Endothelial cell of umbilical vein (primary cell): ENCODE measurements around the gene CACNB1. TPM values are rescaled to one million over a fixed set of nuclear protein-coding genes. Genes with fewer than 3 reads are reported as not detected.
"Not testable (repeated sequence)": the region's sequence is repeated elsewhere in the genome, so short reads cannot be mapped to it uniquely, and the experiment has no call there.

ENCODE experiments used
- BruUV-seq: library from RNA; stranded (reverse); fragments of 400-500 nt; replicated peaks from 2 replicates; lab custom pipeline; 2021; lab: Mats Ljungman, UMichigan
- CTCF ChIA-PET: fragments of 300-600, 350-600 bp; sonication (Branson Sonifier 250); formaldehyde crosslinking; loops from one replicate; lab custom pipeline; 2021; ENCODE audit warnings: antibody characterized with exemption, inconsistent platforms; lab: Charles Lee
- POLR2A ChIA-PET: fragments of 300-600, 350-600 bp; sonication (Branson Sonifier 250); formaldehyde crosslinking; loops from one replicate; lab custom pipeline; 2021; ENCODE audit warnings: antibody characterized with exemption, inconsistent platforms; lab: Charles Lee
- DNase-seq: peaks from one replicate; pipeline ENCODE4 v3.0.0-alpha.2; 2011; ENCODE audit warnings: low read depth, low spot score
- FAIRE-seq: peaks from 2 replicates; lab custom pipeline; 2011; peaks lifted over from hg19 to GRCh38; lab: Jason Lieb, UNC
- H2AFZ ChIP-seq: 2 replicates; pipeline ENCODE4 v1.6.0; 2012; ENCODE audit warnings: low read depth, low read length, control low read depth, inconsistent platforms
- H3K27ac ChIP-seq: 2 replicates; pipeline ENCODE4 v1.5.1; 2011; ENCODE audit warnings: low read depth, mild to moderate bottlenecking, control low read depth, low read length, moderate library complexity; ENCODE audit not compliant: insufficient read depth
- H3K27me3 ChIP-seq, 2 experiments: 2 replicates each; pipeline versions ENCODE4 v1.6.0 to v1.6.1; 2011; ENCODE audit warnings: low read length in 2 of 2, mixed read lengths in 1 of 2; ENCODE audit not compliant: control insufficient read depth in 2 of 2, insufficient read depth in 2 of 2
- H3K36me3 ChIP-seq, 2 experiments: 2 replicates in 1 of 2; 3 replicates in 1 of 2; pipeline ENCODE4 v1.5.1; 2011; ENCODE audit warnings: low read length in 2 of 2, mild to moderate bottlenecking in 1 of 2, moderate library complexity in 1 of 2; ENCODE audit not compliant: control insufficient read depth in 2 of 2, insufficient read depth in 2 of 2; ENCODE audit errors: extremely low read depth in 1 of 2
- H3K4me1 ChIP-seq: 3 replicates; pipeline ENCODE4 v1.5.1; 2011; ENCODE audit warnings: mild to moderate bottlenecking, low read length; ENCODE audit not compliant: control insufficient read depth, insufficient read depth; ENCODE audit errors: extremely low read depth
- H3K4me2 ChIP-seq: 2 replicates; pipeline ENCODE4 v1.6.1; 2011; ENCODE audit warnings: low read length, control low read depth, mixed read lengths; ENCODE audit not compliant: insufficient read depth
- H3K4me3 ChIP-seq, 3 experiments: fragments of 200-600 bp in 1 of 3; sonication (generic), shearing (Covaris generic) in 1 of 3; replicated peaks in 1 of 3; 2 replicates each; pipeline ENCODE4 v1.5.1; 2011 to 2016; ENCODE audit warnings: control low read depth in 3 of 3, low read length in 3 of 3, mild to moderate bottlenecking in 2 of 3, inconsistent platforms in 1 of 3, low read depth in 1 of 3, moderate library complexity in 1 of 3; ENCODE audit not compliant: insufficient read depth in 1 of 3
- H3K79me2 ChIP-seq: 2 replicates; pipeline ENCODE4 v1.6.0; 2012; ENCODE audit warnings: low read length, inconsistent platforms; ENCODE audit not compliant: control insufficient read depth, insufficient read depth
- H3K9ac ChIP-seq: replicated peaks from 2 replicates; pipeline ENCODE3; 2011; ENCODE audit warnings: low read length, control low read depth; ENCODE audit not compliant: insufficient read depth; ENCODE audit errors: extremely low read depth
- H3K9me1 ChIP-seq: replicated peaks from 3 replicates; pipeline ENCODE4 v1.6.0; 2011; ENCODE audit warnings: mild to moderate bottlenecking, low read length; ENCODE audit not compliant: control insufficient read depth, insufficient read depth; ENCODE audit errors: extremely low read depth
- H3K9me3 ChIP-seq: replicated peaks from 2 replicates; pipeline ENCODE4 v1.5.1; 2012; ENCODE audit warnings: low read length, inconsistent platforms; ENCODE audit not compliant: control insufficient read depth, insufficient read depth
- H4K20me1 ChIP-seq: replicated peaks from 2 replicates; pipeline ENCODE3; 2011; ENCODE audit warnings: mild to moderate bottlenecking, low read length; ENCODE audit not compliant: control insufficient read depth, insufficient read depth; ENCODE audit errors: extremely low read depth
- EZH2 ChIP-seq: IDR thresholded peaks from 2 replicates; pipeline ENCODE4 v1.6.1; 2012; ENCODE audit warnings: borderline replicate concordance, low read depth, mild to moderate bottlenecking, moderate library complexity, low read length, inconsistent platforms; ENCODE audit not compliant: severe bottlenecking
- FOS ChIP-seq: IDR thresholded peaks from 2 replicates; pipeline ENCODE4 v1.6.1; 2011; ENCODE audit warnings: mild to moderate bottlenecking, low read length, moderate library complexity, borderline replicate concordance; ENCODE audit not compliant: insufficient read depth
- GATA2 ChIP-seq: IDR thresholded peaks from 2 replicates; pipeline ENCODE4 v1.7.0; 2011; ENCODE audit warnings: low read depth, mild to moderate bottlenecking, moderate library complexity, mixed read lengths, low read length; ENCODE audit not compliant: insufficient read length, insufficient read depth
- JUN ChIP-seq: IDR thresholded peaks from 2 replicates; pipeline ENCODE4 v1.6.1; 2011; ENCODE audit warnings: borderline replicate concordance, low read depth; ENCODE audit not compliant: insufficient read length, insufficient read depth
- MYC ChIP-seq: IDR thresholded peaks from one replicate; pipeline ENCODE4 v1.6.1; 2011; ENCODE audit warnings: mild to moderate bottlenecking, low read depth, low read length
- POLR2A ChIP-seq: IDR thresholded peaks from 2 replicates; pipeline ENCODE4 v1.6.1; 2012; ENCODE audit warnings: low read depth, mild to moderate bottlenecking, control low read depth, low read length
- POLR2AphosphoS5 ChIP-seq: IDR thresholded peaks from 2 replicates; pipeline ENCODE4 v1.6.1; 2012; ENCODE audit warnings: low read depth, mild to moderate bottlenecking, control low read depth, low read length, moderate library complexity; ENCODE audit not compliant: insufficient read depth
- dilution Hi-C: fragments of 300-500 bp; cut with MboI; formaldehyde crosslinking; loops from one replicate; pipeline ENCODE4 v1.15.0; 2019; ENCODE audit warnings: low sequenced_read_pairs; ENCODE audit not compliant: extremely low pct_ligation_motif_present
- intact Hi-C: fragments of 100-400 bp; cut with micrococcal nuclease; formaldehyde crosslinking; loops from one replicate; pipeline ENCODE4 v1.10.0; 2022
- polyA plus RNA-seq, 4 experiments: library from polyadenylated mRNA; depleted of rRNA in 3 of 4; stranded (reverse) in 3 of 4; unstranded in 1 of 4; fragments of >200 nt; gene quantifications; 2 replicates each; pipeline versions ENCODE4 v1.2.1 to v1.2.3, GENCODE V29; 2011 to 2012; ENCODE audit warnings: missing spikeins in 1 of 4
- total RNA-seq: library from RNA; stranded (reverse); gene quantifications from 2 replicates; pipeline ENCODE4 v1.2.3, GENCODE V29; 2021
- TF ChIP-seq, protein P1 (sequence below), 2 donors: IDR thresholded peaks; 1 replicate in 1 of 2; 2 replicates in 1 of 2; pipeline ENCODE4 v1.5.1; 2011; ENCODE audit warnings: low read length in 2 of 2, mild to moderate bottlenecking in 2 of 2, moderate library complexity in 2 of 2, control low read depth in 1 of 2, inconsistent platforms in 1 of 2, low read depth in 1 of 2; ENCODE audit not compliant: insufficient read depth in 1 of 2; ENCODE audit errors: extremely low read depth in 1 of 2
- TF ChIP-seq, protein P2 (sequence below): IDR thresholded peaks from 2 replicates; pipeline ENCODE4 v1.6.1; 2011; ENCODE audit not compliant: insufficient read depth, insufficient read length

Gene CACNB1
- total and polyA plus RNA-seq, 2 donors (not counting 3 experiments of a cell fraction or from before 2014, with no cell fraction given) = 4.7 to 12.3 TPM

DNA sequence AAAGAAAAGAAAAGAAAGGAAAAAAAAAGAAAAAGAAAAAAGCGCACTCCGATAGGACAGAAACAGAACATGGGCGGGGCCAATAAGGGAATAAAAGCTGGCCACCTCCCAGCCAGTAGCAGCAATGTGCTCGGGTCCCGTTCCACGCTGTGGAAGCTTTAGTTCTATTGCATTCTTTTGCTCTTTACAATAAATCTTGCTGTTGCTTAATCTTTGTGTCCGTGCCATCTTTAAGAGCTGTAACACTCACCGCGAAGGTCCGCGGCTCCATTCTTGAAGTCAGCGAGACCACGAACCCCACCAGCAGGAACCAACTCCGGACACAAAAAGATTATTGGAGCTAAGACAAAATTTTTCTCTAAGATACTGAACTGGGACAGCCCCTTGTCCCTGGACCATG, 28.4 kb downstream of the CACNB1 start:
- no peak overlapping the region for H3K4me2 ChIP-seq
- H3K36me3 ChIP-seq = no peaks in the 10 kb centered on the region
- H4K20me1 ChIP-seq = no peaks in the 10 kb centered on the region
- no peaks in the 10 kb centered on the region for H3K9me3 ChIP-seq
- no peak for DNase-seq
- no peaks in the 10 kb centered on the region for H3K79me2 ChIP-seq
- TF ChIP-seq GATA2 = no peak
- no peak for TF ChIP-seq MYC
- TF ChIP-seq EZH2 = no peak
- no peak for TF ChIP-seq POLR2A
- no peak for TF ChIP-seq JUN
- TF ChIP-seq, protein P1, sequence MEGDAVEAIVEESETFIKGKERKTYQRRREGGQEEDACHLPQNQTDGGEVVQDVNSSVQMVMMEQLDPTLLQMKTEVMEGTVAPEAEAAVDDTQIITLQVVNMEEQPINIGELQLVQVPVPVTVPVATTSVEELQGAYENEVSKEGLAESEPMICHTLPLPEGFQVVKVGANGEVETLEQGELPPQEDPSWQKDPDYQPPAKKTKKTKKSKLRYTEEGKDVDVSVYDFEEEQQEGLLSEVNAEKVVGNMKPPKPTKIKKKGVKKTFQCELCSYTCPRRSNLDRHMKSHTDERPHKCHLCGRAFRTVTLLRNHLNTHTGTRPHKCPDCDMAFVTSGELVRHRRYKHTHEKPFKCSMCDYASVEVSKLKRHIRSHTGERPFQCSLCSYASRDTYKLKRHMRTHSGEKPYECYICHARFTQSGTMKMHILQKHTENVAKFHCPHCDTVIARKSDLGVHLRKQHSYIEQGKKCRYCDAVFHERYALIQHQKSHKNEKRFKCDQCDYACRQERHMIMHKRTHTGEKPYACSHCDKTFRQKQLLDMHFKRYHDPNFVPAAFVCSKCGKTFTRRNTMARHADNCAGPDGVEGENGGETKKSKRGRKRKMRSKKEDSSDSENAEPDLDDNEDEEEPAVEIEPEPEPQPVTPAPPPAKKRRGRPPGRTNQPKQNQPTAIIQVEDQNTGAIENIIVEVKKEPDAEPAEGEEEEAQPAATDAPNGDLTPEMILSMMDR (IDR thresholded peaks at IDR 0.05; ENCODE audit: extremely low read depth in 1 of 2, insufficient read depth in 1 of 2, low read depth in 1 of 2, low read length in 2 of 2) = no peak
- TF ChIP-seq FOS = no peak
- TF ChIP-seq POLR2AphosphoS5 = no peak
- TF ChIP-seq, protein P2, sequence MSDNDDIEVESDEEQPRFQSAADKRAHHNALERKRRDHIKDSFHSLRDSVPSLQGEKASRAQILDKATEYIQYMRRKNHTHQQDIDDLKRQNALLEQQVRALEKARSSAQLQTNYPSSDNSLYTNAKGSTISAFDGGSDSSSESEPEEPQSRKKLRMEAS = no peak
- H2AFZ ChIP-seq = no peak overlapping the region
- dilution Hi-C loops (no loop called here), intact Hi-C loops (no loop called here)
- CTCF ChIA-PET = interaction anchor here (1.2 to 6.0 kb wide), 4 partner anchors 10 to 186 kb away, joined by 3 to 57 read pairs (median 7); partner anchors contain the start of gene PLXDC1
- H3K4me1 ChIP-seq = peaks cover 5% of the 10 kb centered on the region
- no peak overlapping the region for H3K27ac ChIP-seq
- no peak overlapping the region for H3K9ac ChIP-seq
- FAIRE-seq = no peak
- no peaks in the 10 kb centered on the region for H3K9me1 ChIP-seq
- H3K4me3 ChIP-seq = no peak overlapping the region
- BruUV-seq = no TSS peak
- POLR2A ChIA-PET = no interaction called here
- H3K27me3 ChIP-seq = peaks cover 22 to 27% of the 10 kb centered on the region in 2 experiments

DNA sequence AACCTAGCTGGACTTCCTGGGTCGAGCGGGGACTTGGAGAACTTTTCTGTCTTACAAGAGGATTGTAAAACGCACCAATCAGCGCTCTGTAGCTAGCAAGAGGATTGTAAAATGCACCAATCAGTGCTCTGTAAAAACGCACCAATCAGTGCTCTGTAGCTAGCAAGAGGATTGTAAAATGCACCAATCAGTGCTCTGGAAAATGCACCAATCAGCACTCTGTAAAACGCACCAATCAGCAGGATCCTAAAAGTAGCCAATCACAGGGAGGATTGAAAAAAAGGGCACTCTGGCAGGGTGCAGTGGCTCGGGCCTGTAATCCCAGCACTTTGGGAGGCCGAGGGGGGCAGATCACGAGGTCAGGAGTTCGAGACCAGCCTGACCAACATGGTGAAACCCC, 29.0 kb downstream of the CACNB1 start:
- H3K9me1 ChIP-seq, H2AFZ ChIP-seq, H3K4me3 ChIP-seq, dilution Hi-C loops, H3K4me1 ChIP-seq, intact Hi-C loops, H4K20me1 ChIP-seq, BruUV-seq, H3K36me3 ChIP-seq, H3K27ac ChIP-seq, H3K79me2 ChIP-seq, H3K4me2 ChIP-seq, POLR2A ChIA-PET, H3K9ac ChIP-seq, DNase-seq, H3K9me3 ChIP-seq, FAIRE-seq: not testable (repeated sequence)
- H3K27me3 ChIP-seq = peaks cover 22 to 27% of the 10 kb centered on the region in 2 experiments
- CTCF ChIA-PET = interaction anchor here (1.2 to 6.0 kb wide), 4 partner anchors 11 to 185 kb away, joined by 4 to 57 read pairs (median 7); partner anchors contain the start of gene PLXDC1
